NCI-H128 (cell line): ENCODE measurements around the gene CEP162.
"Not testable (repeated sequence)": the region's sequence is repeated elsewhere in the genome, so short reads cannot be mapped to it uniquely, and the experiment has no call there.

ENCODE experiments used
- DNase-seq: peaks from one replicate; lab custom pipeline; 2025; ENCODE audit not compliant: unreplicated experiment; lab: John Stamatoyannopoulos, UW

The CEP162 gene

DNA sequence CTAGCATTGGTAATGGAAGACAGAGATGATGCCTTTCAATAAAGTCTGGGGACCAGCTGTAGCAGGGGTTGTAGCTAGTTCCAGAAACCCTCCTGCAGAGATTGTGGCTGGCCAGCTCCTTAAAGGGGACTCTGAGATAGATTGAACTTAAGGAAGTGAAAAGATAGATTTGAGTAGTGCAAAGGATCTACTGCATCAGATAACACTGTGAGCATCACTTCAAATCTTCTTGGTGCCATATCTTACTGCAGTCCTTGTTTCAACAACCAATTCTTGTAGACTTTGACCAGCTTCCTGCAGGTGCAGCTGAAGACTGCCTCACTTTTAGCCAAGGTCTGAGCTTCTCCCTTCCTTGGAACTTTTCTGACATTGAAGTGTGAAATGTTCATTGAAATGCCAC is 14.8 kb upstream of the CEP162 start:
- no peak for DNase-seq

DNA sequence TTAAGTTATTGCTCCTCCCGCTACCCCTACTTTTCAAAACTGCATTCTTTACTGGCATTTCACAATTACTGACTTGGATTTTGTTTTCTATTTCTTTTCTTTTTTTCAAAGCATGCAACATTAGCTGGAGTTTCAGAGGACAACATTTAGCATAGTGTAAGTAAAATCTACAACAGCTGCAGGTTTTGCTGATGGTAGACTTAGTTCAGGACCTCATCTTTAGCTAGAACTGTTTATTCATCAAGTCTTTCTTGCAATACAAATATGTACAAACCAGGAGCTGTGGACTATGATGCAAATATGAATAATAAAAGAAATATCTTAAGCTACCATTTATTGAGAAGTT is 728 bp upstream of the CEP162 start:
- no peak for DNase-seq

DNA sequence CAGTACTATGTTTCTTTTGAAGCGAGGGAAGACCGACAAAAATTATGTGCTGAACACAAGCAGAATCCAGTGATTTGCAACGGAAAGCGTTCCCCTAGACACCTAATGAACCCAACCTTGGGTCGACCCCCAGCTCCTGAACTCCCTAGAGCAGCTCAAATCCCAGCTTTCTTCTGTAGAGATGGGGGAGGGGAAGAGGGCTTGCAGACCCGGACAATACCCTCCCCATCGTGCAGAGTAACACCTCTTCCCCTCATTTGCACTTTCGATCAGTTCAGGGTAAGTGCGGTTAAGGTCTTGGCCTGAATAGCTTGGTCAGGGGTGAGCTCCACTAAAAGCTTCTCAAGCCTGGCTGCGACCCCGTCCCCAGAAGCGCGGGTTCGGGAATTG is 404 bp downstream of the CEP162 start:
- no peak for DNase-seq

DNA sequence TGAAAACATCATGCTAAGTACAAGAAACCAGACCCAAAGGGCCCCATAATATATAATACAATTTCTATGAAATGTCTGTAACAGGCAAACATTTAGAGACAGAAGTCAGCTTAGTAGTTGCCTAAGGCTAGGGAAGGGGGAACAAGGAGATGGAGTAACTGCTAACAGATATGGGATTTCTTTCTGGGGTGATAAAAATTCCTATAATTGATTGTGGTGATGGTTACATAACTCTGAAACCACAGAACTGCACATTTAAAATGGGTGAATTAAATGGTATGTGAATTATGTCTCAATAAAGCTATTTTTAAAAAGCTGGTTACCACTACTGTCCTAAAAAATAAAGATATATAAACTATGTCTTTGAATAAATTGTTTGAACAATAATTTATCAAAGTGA is 3.2 kb downstream of the CEP162 start:
- DNase-seq: no peak

DNA sequence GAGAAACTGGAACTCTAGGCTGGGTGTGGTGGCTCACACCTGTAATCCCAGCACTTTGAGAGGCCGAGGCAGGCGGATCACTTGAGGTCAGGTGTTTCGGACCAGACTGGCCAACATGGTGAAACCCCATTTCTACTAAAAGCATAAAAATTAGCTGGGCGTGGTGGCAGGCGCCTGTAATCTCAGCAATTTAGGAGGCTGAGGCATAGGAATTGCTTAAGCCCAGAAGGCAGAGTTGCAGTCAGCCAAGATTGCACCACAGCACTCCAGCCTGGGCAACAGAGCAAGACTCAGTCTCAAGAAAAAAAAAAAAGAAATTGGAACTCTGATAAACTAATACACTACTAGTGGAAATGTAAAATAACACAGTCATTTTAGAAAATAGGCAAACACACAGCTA is 3.8 kb downstream of the CEP162 start:
- not testable (repeated sequence) for DNase-seq

DNA sequence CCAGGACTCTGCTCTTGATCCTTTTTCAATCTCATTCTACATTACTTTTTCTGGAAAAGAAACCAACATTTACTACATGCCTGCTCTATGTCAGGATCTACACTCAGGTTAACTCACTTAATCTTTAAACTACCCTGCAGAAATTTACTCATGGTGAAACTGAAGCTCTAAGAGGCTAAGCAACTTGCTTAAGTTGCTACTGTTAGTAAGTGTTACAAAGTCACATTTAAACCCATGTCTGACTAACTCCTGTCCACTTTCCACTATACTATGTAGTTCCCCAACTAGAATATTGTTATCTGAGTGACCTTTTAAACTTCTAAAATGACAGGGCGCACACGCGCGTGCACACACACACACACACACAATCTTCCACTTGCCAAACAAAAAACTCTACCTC is 5.0 kb downstream of the CEP162 start:
- DNase-seq: no peak

DNA sequence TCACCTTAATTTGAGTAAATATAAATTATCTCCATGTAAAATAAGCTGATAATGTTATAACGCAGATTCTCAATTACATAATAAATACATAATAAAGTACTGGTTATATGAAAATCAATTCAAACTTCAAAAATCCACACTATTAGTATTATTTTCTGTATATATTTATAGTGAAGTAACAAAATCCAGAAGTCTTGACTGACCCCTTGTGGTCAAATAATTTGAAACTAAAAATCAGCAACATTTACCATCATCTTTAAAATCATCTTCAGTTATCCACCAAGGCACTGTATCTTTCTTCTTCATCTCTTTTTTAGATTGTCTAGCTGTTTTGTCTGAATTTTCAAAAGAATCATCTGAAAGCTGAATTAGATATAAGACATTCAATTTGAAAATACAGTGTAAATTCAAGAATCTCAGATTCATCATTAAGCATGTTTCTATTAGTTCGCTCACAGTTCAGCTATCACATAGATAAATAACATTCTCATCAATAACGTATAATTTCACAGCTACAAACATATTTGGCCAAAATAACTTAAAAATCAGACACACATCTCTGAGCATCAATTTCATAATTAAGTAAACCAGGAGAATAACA is 6.5 kb downstream of the CEP162 start:
- peak; percentile 3 for DNase-seq

DNA sequence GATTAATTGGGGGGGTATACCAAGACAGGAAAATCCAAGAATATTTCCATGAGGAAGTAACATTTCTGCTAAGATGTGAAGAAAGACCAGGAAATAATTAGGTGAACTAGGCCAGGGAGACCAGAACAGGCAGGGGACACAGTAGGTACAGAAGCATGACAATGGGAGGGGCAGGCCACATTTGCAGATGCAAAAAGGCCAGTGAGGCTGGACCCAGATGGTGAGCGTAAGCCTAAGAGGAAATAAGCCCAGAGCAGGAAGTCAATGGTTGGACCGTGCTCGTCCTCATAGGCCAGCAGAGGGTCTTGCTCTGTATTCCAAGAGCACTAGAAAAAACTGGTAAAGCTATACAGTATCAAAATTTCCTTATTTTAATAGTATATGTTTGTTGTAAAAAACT is 9.4 kb downstream of the CEP162 start:
- no peak for DNase-seq

DNA sequence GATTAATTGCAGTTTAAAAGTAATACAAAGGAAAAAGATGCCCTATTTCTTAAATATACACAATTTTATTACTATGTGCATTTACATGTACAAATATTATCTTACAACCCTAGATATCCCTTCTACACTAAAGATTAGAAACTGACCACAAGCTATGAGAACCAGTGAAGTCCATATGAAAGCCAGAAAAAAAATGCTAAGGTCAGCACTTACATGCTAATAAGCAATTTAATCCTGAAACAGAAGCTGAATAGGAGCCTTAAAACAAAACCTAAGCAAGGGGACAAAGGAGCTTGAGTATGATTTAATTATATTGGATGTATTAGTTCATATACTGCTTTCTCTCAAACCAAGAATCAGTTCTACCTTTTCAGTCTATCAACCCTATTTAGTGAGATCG is 14.2 kb downstream of the CEP162 start:
- DNase-seq: no peak

DNA sequence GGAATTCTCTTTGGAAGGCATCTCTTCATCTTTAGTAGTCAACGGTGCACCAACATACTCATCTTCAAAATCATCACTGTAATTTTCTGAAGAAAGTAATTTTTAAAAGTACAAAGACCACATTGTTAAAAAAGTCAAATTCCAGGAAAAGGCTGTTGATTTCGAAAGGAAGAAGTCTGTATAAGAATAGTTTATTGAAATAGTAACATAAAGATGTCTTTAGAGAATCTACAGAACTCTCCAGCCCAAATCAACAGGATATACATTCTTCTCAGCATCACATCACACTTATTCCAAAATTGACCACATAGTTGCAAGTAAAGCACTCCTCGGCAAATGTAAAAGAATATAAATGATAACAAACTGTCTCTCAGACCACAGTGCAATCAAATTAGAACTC is 23.4 kb downstream of the CEP162 start:
- DNase-seq: no peak

DNA sequence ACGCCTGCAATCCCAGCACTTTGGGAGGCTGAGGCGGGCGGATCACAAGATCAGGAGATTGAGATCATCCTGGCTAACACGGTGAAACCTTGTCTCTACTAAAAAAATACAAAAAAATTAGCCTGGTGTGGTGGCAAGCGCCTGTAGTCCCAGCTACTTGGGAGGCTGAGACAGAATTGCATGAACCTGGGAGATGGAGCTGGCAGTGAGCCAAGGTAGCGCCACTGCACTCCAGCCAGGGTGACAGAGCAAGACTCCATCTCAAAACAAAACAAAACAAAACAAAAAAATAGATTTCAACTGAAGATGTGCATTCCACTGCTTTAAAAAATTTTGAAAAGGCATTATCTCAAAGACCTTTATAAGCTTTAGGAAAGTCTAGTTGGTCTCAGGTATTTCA is 27.5 kb downstream of the CEP162 start:
- not testable (repeated sequence) for DNase-seq

DNA sequence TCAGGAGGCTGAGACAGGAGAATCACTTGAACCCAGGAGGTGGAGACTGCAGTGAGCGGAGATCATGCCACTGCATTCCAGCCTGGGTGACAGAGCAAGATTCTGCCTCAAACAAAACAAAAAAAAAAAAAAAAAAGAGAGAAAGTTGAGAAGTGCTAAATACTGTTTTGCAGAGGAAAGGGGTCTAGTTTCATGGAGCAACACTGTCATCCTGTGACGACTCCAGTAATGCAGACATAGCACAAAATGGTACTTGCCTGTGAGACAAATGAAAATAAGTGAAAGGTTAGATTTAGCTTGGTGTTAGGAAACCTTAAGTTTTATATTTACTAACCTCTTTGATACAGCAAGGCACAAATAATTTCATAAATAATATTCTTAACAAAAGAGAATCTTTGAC is 29.7 kb downstream of the CEP162 start:
- no peak for DNase-seq

DNA sequence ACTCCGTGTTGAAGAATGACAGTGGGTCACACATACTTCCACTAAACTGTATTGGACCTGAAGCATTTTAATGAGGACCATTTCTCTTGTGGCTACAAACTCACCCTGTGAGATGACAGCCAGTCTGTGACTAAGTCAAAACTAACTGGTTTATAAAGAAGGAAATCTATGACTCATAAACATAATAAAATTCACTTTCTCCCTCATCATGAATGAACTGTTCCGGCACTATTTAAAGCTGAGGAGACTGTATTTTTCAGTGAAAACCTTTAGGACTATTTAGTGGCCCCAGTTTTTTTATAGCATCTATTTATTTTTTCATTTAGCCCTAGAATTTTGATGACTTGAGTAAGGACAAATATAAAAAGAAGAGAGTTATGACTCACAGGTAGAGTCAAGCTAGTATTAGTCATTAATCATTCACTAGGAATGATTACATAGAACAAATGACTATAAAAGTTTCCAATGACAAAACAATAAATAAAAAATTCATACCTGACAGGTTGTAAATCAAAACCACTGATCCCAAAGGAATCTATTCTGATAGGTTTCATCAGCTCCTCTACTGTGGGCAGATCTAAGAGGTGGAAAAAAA is 34.2 kb downstream of the CEP162 start:
- no peak for DNase-seq

DNA sequence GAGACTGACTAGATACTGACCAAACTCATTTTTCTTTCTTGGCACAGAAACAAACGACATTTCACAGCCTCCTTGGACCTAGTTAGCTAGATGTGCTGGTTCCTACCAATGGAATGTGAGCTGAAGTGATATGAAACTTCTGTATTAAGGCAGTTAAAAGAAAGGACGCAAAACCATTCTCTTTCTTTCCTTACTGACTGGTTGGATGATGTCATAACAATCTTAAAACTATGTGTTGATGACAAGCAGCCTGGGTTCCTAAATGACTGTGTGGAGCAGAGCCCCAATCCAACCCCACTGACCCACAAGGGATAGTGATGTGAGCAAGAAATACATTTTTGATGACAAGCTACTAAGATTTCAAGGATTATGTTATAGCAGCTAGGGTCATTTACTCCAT is 35.6 kb downstream of the CEP162 start:
- no peak for DNase-seq

DNA sequence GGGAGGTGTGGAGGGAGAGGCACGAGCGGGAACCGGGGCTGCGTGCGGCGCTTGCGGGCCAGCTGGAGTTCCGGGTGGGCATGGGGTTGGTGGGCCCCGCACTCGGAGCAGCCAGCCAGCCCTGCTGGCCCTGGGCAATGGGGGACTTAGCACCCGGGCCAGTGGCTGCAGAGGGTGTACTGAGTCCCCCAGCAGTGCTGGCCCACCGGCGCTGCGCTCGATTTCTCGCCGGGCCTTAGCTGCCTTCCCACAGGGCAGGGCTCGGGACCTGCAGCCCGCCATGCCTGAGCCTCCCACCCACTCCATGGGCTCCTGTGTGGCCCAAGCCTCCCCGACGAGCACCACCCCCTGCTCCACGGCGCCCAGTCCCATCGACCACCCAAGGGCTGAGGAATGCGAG is 38.1 kb downstream of the CEP162 start:
- DNase-seq: not testable (repeated sequence)

DNA sequence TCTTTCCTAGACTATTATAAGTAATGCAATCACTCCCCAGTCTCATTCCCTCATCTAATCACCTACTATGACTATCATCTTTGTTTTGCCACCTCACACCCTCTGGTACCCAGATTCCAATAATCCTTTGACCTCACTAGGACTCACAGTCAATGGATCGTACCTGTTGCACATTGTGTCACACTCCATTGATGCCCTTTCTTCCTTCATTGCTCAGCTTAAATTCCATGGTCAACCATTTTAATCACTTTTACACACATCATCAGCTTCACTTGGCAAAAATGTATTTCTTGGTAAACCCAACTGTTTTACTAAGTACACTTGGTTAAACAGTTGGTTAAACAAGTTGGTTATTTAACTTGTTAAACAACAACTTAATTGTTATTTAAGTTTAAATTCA is 44.0 kb downstream of the CEP162 start:
- DNase-seq: no peak

DNA sequence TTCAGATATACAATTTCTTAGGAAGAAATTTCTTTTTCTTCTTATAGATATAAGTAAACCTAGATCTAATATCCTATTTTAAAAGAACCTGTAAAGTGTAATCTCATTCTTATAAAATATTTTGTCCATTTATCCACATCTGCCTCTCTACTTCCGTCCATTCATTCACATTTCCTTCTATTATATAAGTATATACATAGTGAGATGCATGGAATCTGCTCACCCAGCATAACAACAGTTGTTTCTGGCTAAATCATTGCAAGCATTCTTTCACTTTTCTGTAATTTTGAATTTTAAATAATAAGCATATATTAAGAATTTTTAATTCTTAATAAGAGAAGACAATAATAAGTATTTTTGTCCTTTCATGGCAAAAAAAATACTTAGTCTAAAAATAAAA is 45.4 kb downstream of the CEP162 start:
- DNase-seq: no peak

DNA sequence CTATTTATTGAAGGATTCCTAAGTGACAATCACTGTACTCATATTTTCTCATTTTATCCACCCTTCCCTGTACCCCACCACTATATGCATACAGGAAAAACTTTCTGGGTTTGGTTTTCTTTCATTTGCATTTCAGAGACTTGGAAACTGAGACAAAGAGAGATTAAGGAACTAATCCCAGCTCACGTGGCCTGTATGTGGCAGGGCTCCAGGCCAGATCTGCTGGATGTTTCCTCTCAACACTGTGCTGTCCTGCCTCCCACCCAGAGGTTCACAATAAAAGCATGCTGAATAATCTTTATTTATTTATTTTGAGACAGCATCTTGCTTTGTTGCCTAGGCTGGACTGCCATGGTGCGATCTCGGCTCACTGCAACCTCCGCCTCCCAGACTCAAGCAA is 50.2 kb downstream of the CEP162 start:
- DNase-seq: no peak

DNA sequence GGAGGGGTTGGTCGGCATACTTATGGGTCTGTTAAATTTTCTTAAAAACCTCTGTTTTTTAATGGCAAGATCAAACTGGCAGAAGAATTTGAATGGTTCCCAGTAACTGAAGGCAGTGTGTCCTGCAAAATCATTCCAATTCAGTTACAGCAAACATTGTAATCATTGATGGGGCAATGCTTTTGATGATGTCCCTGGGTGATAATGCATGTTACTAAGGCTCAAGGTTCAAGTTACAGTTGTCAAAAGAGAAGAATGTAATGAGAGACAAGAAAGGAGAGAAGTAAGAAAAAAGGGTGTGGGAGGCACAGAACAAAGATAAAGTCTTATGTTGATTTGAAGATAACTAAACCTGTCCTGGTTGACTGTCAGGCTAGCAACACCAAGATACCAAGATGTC is 54.9 kb downstream of the CEP162 start:
- DNase-seq: no peak

DNA sequence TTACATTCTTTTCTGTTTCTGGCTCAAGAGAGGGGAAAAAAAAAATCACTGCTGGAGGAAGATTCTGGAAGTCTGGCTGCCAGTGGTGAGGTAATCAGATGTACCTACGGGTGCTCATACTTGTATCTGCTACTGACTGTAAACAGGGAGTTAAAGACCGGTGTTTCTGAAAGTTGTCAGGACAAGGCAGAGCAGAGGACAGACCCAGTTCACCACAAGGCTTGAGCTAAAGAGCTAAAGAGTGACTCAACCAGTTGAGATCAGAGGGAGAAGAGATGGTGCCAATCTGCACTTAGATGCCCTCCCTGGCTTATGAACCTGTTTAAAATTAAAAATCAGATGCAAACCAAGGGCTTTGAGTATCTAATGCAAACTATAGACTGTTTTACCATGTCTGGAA is 55.4 kb downstream of the CEP162 start:
- no peak for DNase-seq

DNA sequence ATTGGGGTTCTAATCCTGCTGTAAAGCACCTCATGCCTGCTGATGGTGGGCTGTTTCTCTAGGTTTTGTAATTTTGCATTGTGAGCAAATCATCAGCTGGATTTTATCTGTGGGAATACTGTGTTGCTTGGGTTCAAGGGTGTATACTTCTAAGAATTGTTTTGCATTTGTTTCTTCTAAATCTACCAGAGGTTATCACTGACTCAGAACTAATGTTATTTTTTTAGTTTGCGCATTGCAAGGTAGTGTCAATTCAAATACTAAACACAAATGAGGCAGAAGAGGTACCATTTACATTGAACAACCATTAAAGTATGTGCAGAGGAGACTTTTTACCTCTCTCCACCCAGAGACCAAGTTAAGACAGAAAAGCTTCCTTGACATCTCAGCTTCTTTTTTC is 60.0 kb downstream of the CEP162 start:
- no peak for DNase-seq

DNA sequence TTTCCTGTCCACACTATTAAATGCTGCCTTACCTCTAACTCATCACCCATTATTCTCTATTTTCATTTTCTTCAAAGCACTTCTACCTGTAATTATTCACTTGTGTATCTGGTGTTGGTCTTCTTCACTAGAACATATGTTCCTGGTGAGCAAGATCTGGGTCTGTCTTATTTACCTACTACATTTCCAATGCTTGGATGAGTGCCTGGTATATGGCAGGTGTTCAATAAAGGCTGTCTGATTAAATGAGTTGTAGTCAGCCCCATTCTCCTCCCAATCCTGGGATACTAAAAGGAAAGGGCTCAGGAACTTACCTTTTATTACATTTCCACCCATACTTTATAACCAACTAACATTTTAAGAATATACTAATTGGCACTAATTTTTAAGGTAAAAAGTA is 61.0 kb downstream of the CEP162 start:
- no peak for DNase-seq

DNA sequence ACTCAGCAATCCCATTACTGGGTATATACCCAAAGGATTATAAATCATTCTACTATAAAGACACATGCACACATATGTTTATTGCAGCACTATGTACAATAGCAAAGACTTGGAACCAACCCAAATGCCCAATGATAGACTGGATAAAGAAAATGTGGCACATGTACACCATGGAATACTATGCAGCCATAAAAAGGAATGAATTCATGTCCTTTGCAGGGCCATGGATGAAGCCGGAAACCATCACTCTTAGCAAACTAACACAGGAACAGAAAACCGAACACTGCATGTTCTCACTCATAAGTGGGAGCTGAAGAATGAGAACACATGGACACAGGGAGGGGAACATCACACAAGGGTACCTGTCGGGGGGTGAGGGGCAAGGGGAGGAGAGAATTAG is 63.1 kb downstream of the CEP162 start:
- not testable (repeated sequence) for DNase-seq

DNA sequence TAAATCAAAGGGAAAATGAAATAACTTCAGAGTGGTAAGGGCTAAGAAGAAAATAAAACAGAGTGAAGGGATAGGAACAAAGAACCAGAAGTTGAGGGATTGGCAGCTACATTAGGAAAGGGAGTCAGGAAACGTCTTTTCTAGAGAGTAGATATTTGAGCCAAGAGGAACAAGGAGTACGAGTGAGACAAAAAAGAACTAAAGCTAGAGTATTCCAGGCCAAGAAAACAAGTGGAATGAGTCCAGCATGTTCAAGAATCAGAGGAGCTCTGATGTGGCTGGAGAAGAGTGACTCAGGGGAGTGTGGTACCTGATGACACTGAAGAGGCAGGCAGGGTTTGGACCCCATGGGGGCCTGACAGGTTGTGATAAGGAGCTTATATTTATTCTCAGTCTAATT is 66.3 kb downstream of the CEP162 start:
- DNase-seq: no peak
